Measurements from ENCODE around the gene MRAP2. TPM values are rescaled to one million over a fixed set of nuclear protein-coding genes. Genes with fewer than 3 reads are reported as not detected.
"Not testable (repeated sequence)": the region's sequence is repeated elsewhere in the genome, so short reads cannot be mapped to it uniquely, and the experiment has no call there.

Gene MRAP2
- total and polyA plus RNA-seq, 2 donors (not counting 3 experiments of a cell fraction or from before 2014, with no cell fraction given), result 5.8 to 8.6 TPM

- CTCF ChIA-PET, result interaction anchor here (1.2 to 1.5 kb wide), 2 partner anchors 19 to 20 kb away, joined by 3 to 4 read pairs; no protein-coding TSS in a partner anchor
- Histone ChIP-seq H2AFZ (ENCODE audit: low read depth, low read length) (no peak overlapping the region), H3K27me3 (ENCODE audit: control insufficient read depth in 2 of 2, insufficient read depth in 2 of 2, low read length in 2 of 2) (no peaks in the 10 kb centered on the region), H3K9ac (replicated peaks; ENCODE audit: extremely low read depth, insufficient read depth, low read length) (no peak overlapping the region), H3K36me3 (ENCODE audit: control insufficient read depth in 2 of 2, extremely low read depth in 1 of 2, insufficient read depth in 2 of 2, low read length in 2 of 2) (no peaks in the 10 kb centered on the region), H3K4me1 (ENCODE audit: control insufficient read depth, extremely low read depth, insufficient read depth, low read length) (no peaks in the 10 kb centered on the region), H4K20me1 (replicated peaks; ENCODE audit: control insufficient read depth, extremely low read depth, insufficient read depth, low read length) (no peaks in the 10 kb centered on the region), H3K4me3 (replicated peaks in 1 of 3; ENCODE audit: insufficient read depth in 1 of 3, low read depth in 1 of 3, low read length in 3 of 3) (no peak overlapping the region), H3K9me3 (replicated peaks; ENCODE audit: control insufficient read depth, insufficient read depth, low read length) (no peaks in the 10 kb centered on the region), H3K27ac (ENCODE audit: insufficient read depth, low read depth, low read length) (no peak overlapping the region), H3K4me2 (ENCODE audit: insufficient read depth, low read length) (no peak overlapping the region), H3K9me1 (replicated peaks; ENCODE audit: control insufficient read depth, extremely low read depth, insufficient read depth, low read length) (no peaks in the 10 kb centered on the region), H3K79me2 (ENCODE audit: control insufficient read depth, insufficient read depth, low read length) (no peaks in the 10 kb centered on the region)
- FAIRE-seq (no peak), DNase-seq (ENCODE audit: low read depth, low spot score) (no peak)
- POLR2A ChIA-PET, result no interaction called here
- no peak for TF ChIP-seq GATA2 (IDR thresholded peaks at IDR 0.05; ENCODE audit: insufficient read depth, insufficient read length, low read depth, low read length)
- TF ChIP-seq FOS (IDR thresholded peaks at IDR 0.05; ENCODE audit: borderline replicate concordance, insufficient read depth, low read length), result no peak
- TF ChIP-seq MAX (IDR thresholded peaks at IDR 0.05; ENCODE audit: insufficient read depth, insufficient read length), result no peak
- TF ChIP-seq JUN (IDR thresholded peaks at IDR 0.05; ENCODE audit: borderline replicate concordance, insufficient read depth, insufficient read length, low read depth), result no peak
- no peak for TF ChIP-seq POLR2AphosphoS5 (IDR thresholded peaks at IDR 0.05; ENCODE audit: insufficient read depth, low read depth, low read length)
- no peak for TF ChIP-seq EZH2 (IDR thresholded peaks at IDR 0.05; ENCODE audit: borderline replicate concordance, low read depth, low read length, severe bottlenecking)
- TF ChIP-seq, protein P1, sequence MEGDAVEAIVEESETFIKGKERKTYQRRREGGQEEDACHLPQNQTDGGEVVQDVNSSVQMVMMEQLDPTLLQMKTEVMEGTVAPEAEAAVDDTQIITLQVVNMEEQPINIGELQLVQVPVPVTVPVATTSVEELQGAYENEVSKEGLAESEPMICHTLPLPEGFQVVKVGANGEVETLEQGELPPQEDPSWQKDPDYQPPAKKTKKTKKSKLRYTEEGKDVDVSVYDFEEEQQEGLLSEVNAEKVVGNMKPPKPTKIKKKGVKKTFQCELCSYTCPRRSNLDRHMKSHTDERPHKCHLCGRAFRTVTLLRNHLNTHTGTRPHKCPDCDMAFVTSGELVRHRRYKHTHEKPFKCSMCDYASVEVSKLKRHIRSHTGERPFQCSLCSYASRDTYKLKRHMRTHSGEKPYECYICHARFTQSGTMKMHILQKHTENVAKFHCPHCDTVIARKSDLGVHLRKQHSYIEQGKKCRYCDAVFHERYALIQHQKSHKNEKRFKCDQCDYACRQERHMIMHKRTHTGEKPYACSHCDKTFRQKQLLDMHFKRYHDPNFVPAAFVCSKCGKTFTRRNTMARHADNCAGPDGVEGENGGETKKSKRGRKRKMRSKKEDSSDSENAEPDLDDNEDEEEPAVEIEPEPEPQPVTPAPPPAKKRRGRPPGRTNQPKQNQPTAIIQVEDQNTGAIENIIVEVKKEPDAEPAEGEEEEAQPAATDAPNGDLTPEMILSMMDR (IDR thresholded peaks at IDR 0.05; ENCODE audit: extremely low read depth in 1 of 2, insufficient read depth in 1 of 2, low read depth in 1 of 2, low read length in 2 of 2), result no peak
- TF ChIP-seq POLR2A (IDR thresholded peaks at IDR 0.05; ENCODE audit: low read depth, low read length), result no peak
- TF ChIP-seq MYC (IDR thresholded peaks at IDR 0.05; ENCODE audit: low read depth, low read length), result no peak
- dilution Hi-C loops (cut with MboI; ENCODE audit: extremely low pct_ligation_motif_present, low sequenced_read_pairs), result no loop called here
- intact Hi-C loops (cut with micrococcal nuclease), result no loop called here
- BruUV-seq (replicated peaks), result no TSS peak
Observed at GRCh38 chr6:84082689-84083265, 49.2 kb downstream of the MRAP2 start.

DNA sequence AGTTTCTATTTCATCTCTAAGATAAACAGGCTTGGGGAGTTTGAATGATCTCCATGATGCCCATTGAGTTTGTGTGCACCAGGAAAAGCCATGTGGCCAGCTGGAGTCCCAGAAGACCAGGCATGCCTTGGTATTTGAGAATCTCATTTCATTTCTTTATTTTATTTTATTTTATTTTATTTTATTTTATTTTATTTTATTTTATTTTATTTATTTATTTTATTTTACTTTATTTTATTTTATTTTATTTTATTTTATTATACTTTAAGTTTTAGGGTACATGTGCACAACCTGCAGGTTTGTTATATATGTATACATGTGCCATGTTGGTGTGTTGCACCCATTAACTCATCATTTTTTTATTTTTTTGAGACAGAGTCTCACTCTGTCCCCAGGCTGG lies 51.1 kb downstream of the MRAP2 start:
- H3K4me3 ChIP-seq (replicated peaks in 1 of 3; ENCODE audit: insufficient read depth in 1 of 3, low read depth in 1 of 3, low read length in 3 of 3); intact Hi-C loops (cut with micrococcal nuclease); DNase-seq (ENCODE audit: low read depth, low spot score); dilution Hi-C loops (cut with MboI; ENCODE audit: extremely low pct_ligation_motif_present, low sequenced_read_pairs); H3K27ac ChIP-seq (ENCODE audit: insufficient read depth, low read depth, low read length); H3K27me3 ChIP-seq (ENCODE audit: control insufficient read depth in 2 of 2, insufficient read depth in 2 of 2, low read length in 2 of 2); H4K20me1 ChIP-seq (replicated peaks; ENCODE audit: control insufficient read depth, extremely low read depth, insufficient read depth, low read length); H2AFZ ChIP-seq (ENCODE audit: low read depth, low read length); H3K9me1 ChIP-seq (replicated peaks; ENCODE audit: control insufficient read depth, extremely low read depth, insufficient read depth, low read length); FAIRE-seq; CTCF ChIA-PET; H3K79me2 ChIP-seq (ENCODE audit: control insufficient read depth, insufficient read depth, low read length); H3K36me3 ChIP-seq (ENCODE audit: control insufficient read depth in 2 of 2, extremely low read depth in 1 of 2, insufficient read depth in 2 of 2, low read length in 2 of 2); H3K9ac ChIP-seq (replicated peaks; ENCODE audit: extremely low read depth, insufficient read depth, low read length); H3K4me1 ChIP-seq (ENCODE audit: control insufficient read depth, extremely low read depth, insufficient read depth, low read length); H3K4me2 ChIP-seq (ENCODE audit: insufficient read depth, low read length); BruUV-seq (replicated peaks); POLR2A ChIA-PET; H3K9me3 ChIP-seq (replicated peaks; ENCODE audit: control insufficient read depth, insufficient read depth, low read length): not testable (repeated sequence)
